WTC11 (cell line): ENCODE data around the gene TTLL5. TPM values are rescaled to one million over a fixed set of nuclear protein-coding genes. Genes with fewer than 3 reads are reported as not detected.

Source experiments
- ATAC-seq: fragments of 200-7000 bp; cut with Tn5 transposase; 2 replicates; pipeline ENCODE4 v1.10.0; 2021; ENCODE audit warnings: mild to moderate bottlenecking, moderate library complexity
- CTCF ChIA-PET: fragments of 300-600 bp; sonication (Branson Sonifier 250); formaldehyde crosslinking; loops from one replicate; lab custom pipeline; 2021; ENCODE audit warnings: antibody characterized with exemption; lab: Charles Lee
- POLR2A ChIA-PET: fragments of 350-600 bp; sonication (Branson Sonifier 250); formaldehyde crosslinking; loops from one replicate; lab custom pipeline; 2021; ENCODE audit warnings: antibody characterized with exemption; lab: Charles Lee
- DNase-seq: peaks from one replicate; pipeline ENCODE4 v3.0.0; 2021; ENCODE audit warnings: low spot score
- H3K27ac Mint-ChIP-seq: 2 replicates; pipeline ENCODE4 v1.8.0; 2021; ENCODE audit warnings: mixed read lengths
- H3K27me3 Mint-ChIP-seq: 2 replicates; pipeline ENCODE4 v1.8.0; 2021; ENCODE audit warnings: low read depth, mild to moderate bottlenecking, moderate library complexity, mixed read lengths
- H3K36me3 Mint-ChIP-seq: 2 replicates; pipeline ENCODE4 v1.8.0; 2021; ENCODE audit warnings: mixed read lengths
- H3K4me1 Mint-ChIP-seq: 2 replicates; pipeline ENCODE4 v1.8.0; 2022; ENCODE audit warnings: mixed read lengths
- H3K4me3 Mint-ChIP-seq: 2 replicates; pipeline ENCODE4 v1.8.0; 2021; ENCODE audit warnings: mild to moderate bottlenecking, moderate library complexity, mixed read lengths
- H3K9me3 Mint-ChIP-seq: 2 replicates; pipeline ENCODE4 v1.8.0; 2021; ENCODE audit warnings: mixed read lengths
- GABPB1 ChIP-seq: sonication (generic); formaldehyde crosslinking; IDR thresholded peaks from 2 replicates; pipeline ENCODE4 v1.8.1; 2023; ENCODE audit warnings: mild to moderate bottlenecking, missing genetic modification reagents
- GRHL2 ChIP-seq: fragments of 250-450 bp; sonication (Bioruptor Pico); IDR thresholded peaks from 2 replicates; pipeline ENCODE4 v1.8.0; 2022; ENCODE audit warnings: mild to moderate bottlenecking, moderate library complexity; ENCODE audit not compliant: insufficient replicate concordance, severe bottlenecking
- JUN ChIP-seq: sonication (generic); formaldehyde crosslinking; IDR thresholded peaks from 2 replicates; pipeline ENCODE4 v1.8.0; 2023; ENCODE audit warnings: mild to moderate bottlenecking, missing genetic modification reagents
- OVOL2 ChIP-seq: fragments of 250-450 bp; sonication (Bioruptor Pico); IDR thresholded peaks from 2 replicates; pipeline ENCODE4 v1.9.0; 2021; ENCODE audit warnings: mild to moderate bottlenecking, borderline replicate concordance
- SOX15 ChIP-seq: fragments of 250-450 bp; sonication (Bioruptor Pico); IDR thresholded peaks from 2 replicates; pipeline ENCODE4 v1.9.0; 2021; ENCODE audit warnings: mild to moderate bottlenecking
- TP53 ChIP-seq: sonication (generic); formaldehyde crosslinking; IDR thresholded peaks from 2 replicates; pipeline ENCODE4 v1.8.1; 2023; ENCODE audit warnings: mild to moderate bottlenecking, missing genetic modification reagents
- ZNF138 ChIP-seq: sonication (generic); formaldehyde crosslinking; conservative IDR thresholded peaks from 2 replicates; pipeline ENCODE4 v1.8.1; 2022; ENCODE audit warnings: mild to moderate bottlenecking, moderate library complexity, missing genetic modification reagents
- ZNF317 ChIP-seq: sonication (generic); formaldehyde crosslinking; IDR thresholded peaks from 2 replicates; pipeline ENCODE4 v1.8.1; 2023; ENCODE audit warnings: low read depth, mild to moderate bottlenecking, moderate library complexity, missing genetic modification reagents, borderline replicate concordance
- ZNF396 ChIP-seq: fragments of 250-450 bp; sonication (Bioruptor Pico); IDR thresholded peaks from 2 replicates; pipeline ENCODE4 v1.8.0; 2021; ENCODE audit warnings: mild to moderate bottlenecking, moderate library complexity, borderline replicate concordance
- ZNF416 ChIP-seq: fragments of 250-450 bp; sonication (Bioruptor Pico); IDR thresholded peaks from 2 replicates; pipeline ENCODE4 v1.9.0; 2021; ENCODE audit warnings: mild to moderate bottlenecking, inconsistent platforms
- ZNF671 ChIP-seq: fragments of 250-450 bp; sonication (Bioruptor Pico); IDR thresholded peaks from 2 replicates; pipeline ENCODE4 v1.8.0; 2021; ENCODE audit warnings: mild to moderate bottlenecking
- total RNA-seq: library from RNA; stranded (reverse); gene quantifications from 3 replicates; pipeline ENCODE4 v1.2.3, GENCODE V29; 2021
- TF ChIP-seq, protein P1 (sequence below): fragments of 250-450 bp; sonication (Bioruptor Pico); IDR thresholded peaks from 2 replicates; pipeline ENCODE4 v1.9.0; 2021; ENCODE audit warnings: mild to moderate bottlenecking
- TF ChIP-seq, protein P2 (sequence below): fragments of 250-450 bp; sonication (Bioruptor Pico); IDR thresholded peaks from 2 replicates; pipeline ENCODE4 v1.9.0; 2021; ENCODE audit warnings: moderate library complexity, mild to moderate bottlenecking, inconsistent platforms, borderline replicate concordance
- TF ChIP-seq, protein P3 (sequence below): sonication (generic); formaldehyde crosslinking; IDR thresholded peaks from 2 replicates; pipeline ENCODE4 v1.8.0; 2022; ENCODE audit warnings: mild to moderate bottlenecking, missing genetic modification reagents
- TF ChIP-seq, protein P4 (sequence below): sonication (generic); formaldehyde crosslinking; IDR thresholded peaks from 2 replicates; pipeline ENCODE4 v1.8.1; 2022; ENCODE audit warnings: mild to moderate bottlenecking, moderate library complexity, missing genetic modification reagents
- TF ChIP-seq, protein P5 (sequence below): sonication (generic); formaldehyde crosslinking; IDR thresholded peaks from 2 replicates; pipeline ENCODE4 v1.8.0; 2022; ENCODE audit warnings: mild to moderate bottlenecking, missing genetic modification reagents
- TF ChIP-seq, protein P6 (sequence below): sonication (generic); formaldehyde crosslinking; IDR thresholded peaks from 2 replicates; pipeline ENCODE4 v1.8.0; 2022; ENCODE audit warnings: missing genetic modification reagents

The TTLL5 gene
- total RNA-seq, 1 experiment from 2014 or later = 39.6 TPM

DNA sequence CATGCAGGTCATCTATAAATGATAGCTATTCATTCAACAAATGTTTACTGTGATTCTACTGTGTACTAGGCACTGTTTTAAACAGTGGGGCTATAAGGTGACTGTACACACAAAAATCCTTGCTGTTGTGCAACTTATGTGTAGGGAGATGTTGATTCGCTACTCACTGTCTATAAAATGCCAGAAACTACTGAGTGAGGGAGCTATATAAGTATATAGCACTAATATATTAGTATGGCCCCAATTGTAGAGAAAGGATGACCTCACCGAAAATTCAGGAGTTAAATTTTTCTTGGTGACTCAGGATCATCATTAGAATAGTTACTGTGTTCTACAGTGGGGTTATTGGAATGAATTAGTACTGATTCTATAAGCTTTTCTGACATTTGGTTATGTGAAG, 203.3 kb downstream of the TTLL5 start (continued):
- TF ChIP-seq, protein P1, sequence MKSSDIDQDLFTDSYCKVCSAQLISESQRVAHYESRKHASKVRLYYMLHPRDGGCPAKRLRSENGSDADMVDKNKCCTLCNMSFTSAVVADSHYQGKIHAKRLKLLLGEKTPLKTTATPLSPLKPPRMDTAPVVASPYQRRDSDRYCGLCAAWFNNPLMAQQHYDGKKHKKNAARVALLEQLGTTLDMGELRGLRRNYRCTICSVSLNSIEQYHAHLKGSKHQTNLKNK (CRISPR knock-in tag) = no peak

DNA sequence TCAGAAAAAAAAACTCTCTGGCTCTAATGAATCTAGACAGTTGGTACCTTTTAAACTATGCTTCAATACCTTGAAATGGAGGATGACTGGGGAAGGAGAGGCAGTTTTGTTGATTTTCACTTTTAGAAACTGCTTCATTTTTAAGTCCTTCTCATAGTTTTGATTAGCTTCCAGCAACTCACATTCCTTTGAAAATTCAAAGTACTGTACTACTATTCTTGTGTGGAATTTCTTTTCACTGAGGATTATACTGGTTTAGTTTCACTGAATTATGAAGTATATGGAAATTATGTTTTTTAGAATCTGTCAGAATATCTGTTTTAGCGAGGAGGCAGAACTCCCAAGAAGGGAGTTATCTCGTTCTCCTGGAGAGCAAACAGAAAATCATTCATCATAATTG, 204.5 kb downstream of the TTLL5 start:
- H3K27me3 Mint-ChIP-seq = peaks cover 57% of the 10 kb centered on the region
- TF ChIP-seq JUN = no peak
- TF ChIP-seq, protein P2, sequence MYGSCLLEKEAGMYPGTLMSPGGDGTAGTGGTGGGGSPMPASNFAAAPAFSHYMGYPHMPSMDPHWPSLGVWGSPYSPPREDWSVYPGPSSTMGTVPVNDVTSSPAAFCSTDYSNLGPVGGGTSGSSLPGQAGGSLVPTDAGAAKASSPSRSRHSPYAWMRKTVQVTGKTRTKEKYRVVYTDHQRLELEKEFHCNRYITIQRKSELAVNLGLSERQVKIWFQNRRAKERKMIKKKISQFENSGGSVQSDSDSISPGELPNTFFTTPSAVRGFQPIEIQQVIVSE (CRISPR knock-in tag) = no peak
- no peak for TF ChIP-seq ZNF671 (CRISPR knock-in tag)
- TF ChIP-seq, protein P3, sequence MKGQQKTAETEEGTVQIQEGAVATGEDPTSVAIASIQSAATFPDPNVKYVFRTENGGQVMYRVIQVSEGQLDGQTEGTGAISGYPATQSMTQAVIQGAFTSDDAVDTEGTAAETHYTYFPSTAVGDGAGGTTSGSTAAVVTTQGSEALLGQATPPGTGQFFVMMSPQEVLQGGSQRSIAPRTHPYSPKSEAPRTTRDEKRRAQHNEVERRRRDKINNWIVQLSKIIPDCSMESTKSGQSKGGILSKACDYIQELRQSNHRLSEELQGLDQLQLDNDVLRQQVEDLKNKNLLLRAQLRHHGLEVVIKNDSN (CRISPR knock-in tag) = no peak
- TF ChIP-seq SOX15 (CRISPR knock-in tag) = no peak
- TF ChIP-seq ZNF396 (CRISPR knock-in tag) = no peak
- TF ChIP-seq, all 79 proteins: peak for 0
- Mint-ChIP-seq H3K4me3 (no peak overlapping the region), H3K4me1 (peaks cover 42% of the 10 kb centered on the region), H3K9me3 (no peaks in the 10 kb centered on the region), H3K36me3 (peaks cover 7% of the 10 kb centered on the region), H3K27ac (no peak overlapping the region)
- ChIA-PET CTCF (no interaction called here), POLR2A (no interaction called here)
- DNase-seq (no peak), ATAC-seq (no peak)

DNA sequence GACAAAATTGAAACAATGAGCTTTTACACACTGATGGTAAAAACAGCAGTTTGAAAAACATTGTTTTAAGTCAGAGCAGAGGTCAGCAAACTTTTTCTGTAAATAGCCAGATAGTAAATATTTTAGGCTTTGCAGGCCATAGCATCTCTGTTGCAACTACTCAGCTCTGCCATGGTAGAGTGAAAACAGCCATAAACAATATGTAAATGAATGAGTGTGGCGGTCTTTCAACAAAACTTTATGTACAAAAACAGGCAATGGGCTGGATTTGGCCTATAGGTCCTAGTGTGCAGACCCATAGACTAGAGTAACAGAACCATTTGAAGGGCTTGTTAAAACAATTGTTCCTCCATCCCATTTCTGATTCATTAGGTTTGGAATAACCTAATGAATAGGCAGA, 205.9 kb downstream of the TTLL5 start:
- Mint-ChIP-seq H3K4me1 (peaks cover 29% of the 10 kb centered on the region), H3K36me3 (peaks cover 18% of the 10 kb centered on the region), H3K27me3 (peaks cover 43% of the 10 kb centered on the region), H3K4me3 (no peak overlapping the region), H3K27ac (no peak overlapping the region), H3K9me3 (no peaks in the 10 kb centered on the region)
- DNase-seq = no peak
- ChIA-PET POLR2A (no interaction called here), CTCF (no interaction called here)
- no peak for TF ChIP-seq ZNF416 (CRISPR knock-in tag)
- no peak for TF ChIP-seq ZNF317 (CRISPR knock-in tag)
- no peak for TF ChIP-seq TP53 (CRISPR knock-in tag)
- ATAC-seq = peak; percentile 29; the same call in 1 of the 2 replicates

DNA sequence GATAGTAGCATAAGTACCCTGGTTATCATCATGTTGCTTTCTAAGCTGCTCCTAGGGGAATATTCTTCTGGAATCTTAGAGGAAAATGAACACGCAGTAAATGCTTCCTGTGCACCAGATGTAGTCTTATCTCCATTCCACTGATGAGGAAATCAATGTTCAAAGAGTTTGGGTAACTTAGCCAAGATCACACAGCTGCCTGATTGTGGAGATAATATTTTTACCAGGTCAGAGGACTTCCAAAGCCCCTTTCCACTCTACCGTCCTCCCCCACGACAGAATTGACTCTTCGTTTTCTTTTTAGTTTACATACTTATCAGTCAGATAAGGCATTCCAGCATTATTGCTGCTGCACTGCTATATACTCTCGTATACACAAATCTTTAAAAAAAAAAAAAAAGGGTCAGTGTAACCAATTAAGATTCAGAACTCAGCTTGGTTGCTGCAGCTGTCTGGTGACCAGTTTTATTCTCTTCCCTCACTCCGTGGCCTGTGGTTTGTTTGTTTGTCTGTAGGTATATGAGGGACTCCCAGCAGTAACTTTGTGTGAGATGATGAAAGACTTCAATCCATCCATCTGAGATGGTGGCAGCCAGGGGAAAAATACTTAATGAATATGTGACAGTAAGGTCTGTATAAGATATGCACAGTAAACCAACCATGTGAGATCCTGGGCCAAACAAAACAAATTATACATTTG, 210.3 kb downstream of the TTLL5 start:
- ChIA-PET POLR2A (interaction anchor here (0.6 kb wide), 1 partner anchor 105 kb away, joined by 3 read pairs; no protein-coding TSS in a partner anchor), CTCF (interaction anchor here (1.2 kb wide), 1 partner anchor 9 kb away, joined by 3 read pairs; no protein-coding TSS in a partner anchor)
- H3K27me3 Mint-ChIP-seq = peaks cover 4% of the 10 kb centered on the region
- DNase-seq = no peak
- no peak for ATAC-seq
- H3K27ac Mint-ChIP-seq = no peak overlapping the region
- peaks cover 28% of the 10 kb centered on the region for H3K36me3 Mint-ChIP-seq
- H3K9me3 Mint-ChIP-seq = peaks cover 4% of the 10 kb centered on the region
- peaks cover 21% of the 10 kb centered on the region for H3K4me1 Mint-ChIP-seq
- no peak overlapping the region for H3K4me3 Mint-ChIP-seq
- TF ChIP-seq ZNF138 = no peak
- TF ChIP-seq, protein P4, sequence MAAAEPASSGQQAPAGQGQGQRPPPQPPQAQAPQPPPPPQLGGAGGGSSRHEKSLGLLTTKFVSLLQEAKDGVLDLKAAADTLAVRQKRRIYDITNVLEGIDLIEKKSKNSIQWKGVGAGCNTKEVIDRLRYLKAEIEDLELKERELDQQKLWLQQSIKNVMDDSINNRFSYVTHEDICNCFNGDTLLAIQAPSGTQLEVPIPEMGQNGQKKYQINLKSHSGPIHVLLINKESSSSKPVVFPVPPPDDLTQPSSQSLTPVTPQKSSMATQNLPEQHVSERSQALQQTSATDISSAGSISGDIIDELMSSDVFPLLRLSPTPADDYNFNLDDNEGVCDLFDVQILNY (CRISPR knock-in tag) = no peak
- TF ChIP-seq OVOL2 (CRISPR knock-in tag) = no peak
- TF ChIP-seq GRHL2 (CRISPR knock-in tag) = no peak
- TF ChIP-seq, protein P5, sequence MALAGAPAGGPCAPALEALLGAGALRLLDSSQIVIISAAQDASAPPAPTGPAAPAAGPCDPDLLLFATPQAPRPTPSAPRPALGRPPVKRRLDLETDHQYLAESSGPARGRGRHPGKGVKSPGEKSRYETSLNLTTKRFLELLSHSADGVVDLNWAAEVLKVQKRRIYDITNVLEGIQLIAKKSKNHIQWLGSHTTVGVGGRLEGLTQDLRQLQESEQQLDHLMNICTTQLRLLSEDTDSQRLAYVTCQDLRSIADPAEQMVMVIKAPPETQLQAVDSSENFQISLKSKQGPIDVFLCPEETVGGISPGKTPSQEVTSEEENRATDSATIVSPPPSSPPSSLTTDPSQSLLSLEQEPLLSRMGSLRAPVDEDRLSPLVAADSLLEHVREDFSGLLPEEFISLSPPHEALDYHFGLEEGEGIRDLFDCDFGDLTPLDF (CRISPR knock-in tag) = no peak
- TF ChIP-seq ZNF416 (CRISPR knock-in tag) = no peak
- no peak for TF ChIP-seq GABPB1 (CRISPR knock-in tag)
- TF ChIP-seq, protein P6, sequence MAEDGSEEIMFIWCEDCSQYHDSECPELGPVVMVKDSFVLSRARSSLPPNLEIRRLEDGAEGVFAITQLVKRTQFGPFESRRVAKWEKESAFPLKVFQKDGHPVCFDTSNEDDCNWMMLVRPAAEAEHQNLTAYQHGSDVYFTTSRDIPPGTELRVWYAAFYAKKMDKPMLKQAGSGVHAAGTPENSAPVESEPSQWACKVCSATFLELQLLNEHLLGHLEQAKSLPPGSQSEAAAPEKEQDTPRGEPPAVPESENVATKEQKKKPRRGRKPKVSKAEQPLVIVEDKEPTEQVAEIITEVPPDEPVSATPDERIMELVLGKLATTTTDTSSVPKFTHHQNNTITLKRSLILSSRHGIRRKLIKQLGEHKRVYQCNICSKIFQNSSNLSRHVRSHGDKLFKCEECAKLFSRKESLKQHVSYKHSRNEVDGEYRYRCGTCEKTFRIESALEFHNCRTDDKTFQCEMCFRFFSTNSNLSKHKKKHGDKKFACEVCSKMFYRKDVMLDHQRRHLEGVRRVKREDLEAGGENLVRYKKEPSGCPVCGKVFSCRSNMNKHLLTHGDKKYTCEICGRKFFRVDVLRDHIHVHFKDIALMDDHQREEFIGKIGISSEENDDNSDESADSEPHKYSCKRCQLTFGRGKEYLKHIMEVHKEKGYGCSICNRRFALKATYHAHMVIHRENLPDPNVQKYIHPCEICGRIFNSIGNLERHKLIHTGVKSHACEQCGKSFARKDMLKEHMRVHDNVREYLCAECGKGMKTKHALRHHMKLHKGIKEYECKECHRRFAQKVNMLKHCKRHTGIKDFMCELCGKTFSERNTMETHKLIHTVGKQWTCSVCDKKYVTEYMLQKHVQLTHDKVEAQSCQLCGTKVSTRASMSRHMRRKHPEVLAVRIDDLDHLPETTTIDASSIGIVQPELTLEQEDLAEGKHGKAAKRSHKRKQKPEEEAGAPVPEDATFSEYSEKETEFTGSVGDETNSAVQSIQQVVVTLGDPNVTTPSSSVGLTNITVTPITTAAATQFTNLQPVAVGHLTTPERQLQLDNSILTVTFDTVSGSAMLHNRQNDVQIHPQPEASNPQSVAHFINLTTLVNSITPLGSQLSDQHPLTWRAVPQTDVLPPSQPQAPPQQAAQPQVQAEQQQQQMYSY = no peak
